WERI-Rb-1 (cell line): ENCODE measurements around the gene RNF130.
"Not testable (repeated sequence)": the region's sequence is repeated elsewhere in the genome, so short reads cannot be mapped to it uniquely, and the experiment has no call there.

Experiments used
- DNase-seq: peaks from one replicate; pipeline ENCODE4 v3.0.0-alpha.2; 2020
- H3K27ac ChIP-seq: fragments of 250-450 bp; sonication (Bioruptor Pico); 2 replicates; pipeline ENCODE4 v1.5.1; 2020; ENCODE audit warnings: mild to moderate bottlenecking, moderate library complexity
- H3K27me3 ChIP-seq: fragments of 250-450 bp; sonication (Bioruptor Pico); 2 replicates; pipeline ENCODE4 v1.5.1; 2021; ENCODE audit warnings: mild to moderate bottlenecking, low read depth, moderate library complexity; ENCODE audit not compliant: insufficient read depth, severe bottlenecking
- H3K36me3 ChIP-seq: fragments of 250-450 bp; sonication (Bioruptor Pico); 2 replicates; pipeline ENCODE4 v1.5.1; 2020; ENCODE audit warnings: mild to moderate bottlenecking, moderate library complexity
- H3K4me3 ChIP-seq: 2 replicates; pipeline ENCODE4 v1.5.1; 2011; ENCODE audit warnings: low read depth, mild to moderate bottlenecking, control low read depth, low read length
- H3K9me3 ChIP-seq: fragments of 250-450 bp; sonication (Bioruptor Pico); 2 replicates; pipeline ENCODE4 v1.5.1; 2021; ENCODE audit warnings: mild to moderate bottlenecking, moderate library complexity; ENCODE audit not compliant: severe bottlenecking
- CTCF ChIP-seq: IDR thresholded peaks from 2 replicates; pipeline ENCODE4 v1.5.1; 2011; ENCODE audit warnings: low read depth, mild to moderate bottlenecking, control low read depth, inconsistent platforms, low read length

The RNF130 gene

GRCh38 chr5:179963375-179963774, 108.2 kb downstream of the RNF130 start:
- Histone ChIP-seq H3K36me3 (peaks cover 5% of the 10 kb centered on the region; the same call in 1 of the 2 replicates), H3K27me3 (no peaks in the 10 kb centered on the region), H3K27ac (no peak overlapping the region), H3K9me3 (no peaks in the 10 kb centered on the region), H3K4me3 (no peak overlapping the region)
- no peak for TF ChIP-seq CTCF
- no peak for DNase-seq

- no peak for TF ChIP-seq CTCF
- Histone ChIP-seq H3K36me3 (peaks cover 5% of the 10 kb centered on the region; the same call in 1 of the 2 replicates), H3K27ac (no peak overlapping the region)
Measured at GRCh38 chr5:179960204-179960831, 111.2 kb downstream of the RNF130 start.

GRCh38 chr5:179959641-179960040, 111.9 kb downstream of the RNF130 start:
- no peak for DNase-seq
- Histone ChIP-seq H3K4me3 (no peak overlapping the region), H3K27ac (no peak overlapping the region), H3K9me3 (no peaks in the 10 kb centered on the region), H3K36me3 (peaks cover 7% of the 10 kb centered on the region; the same call in 1 of the 2 replicates), H3K27me3 (no peaks in the 10 kb centered on the region)
- no peak for TF ChIP-seq CTCF

More at GRCh38 chr5:179960204-179960831, 111.2 kb downstream of the RNF130 start:
- Histone ChIP-seq H3K9me3 (no peaks in the 10 kb centered on the region), H3K27me3 (no peaks in the 10 kb centered on the region), H3K4me3 (no peak overlapping the region)
- DNase-seq, result no peak

- H3K27ac ChIP-seq, DNase-seq, H3K27me3 ChIP-seq, H3K36me3 ChIP-seq, H3K9me3 ChIP-seq, H3K4me3 ChIP-seq: not testable (repeated sequence)
Measured at GRCh38 chr5:179959118-179959517, 112.4 kb downstream of the RNF130 start.

- Histone ChIP-seq H3K36me3 (peaks cover 2% of the 10 kb centered on the region; the same call in 1 of the 2 replicates), H3K9me3 (no peaks in the 10 kb centered on the region), H3K27ac (no peak overlapping the region), H3K27me3 (no peaks in the 10 kb centered on the region), H3K4me3 (no peak overlapping the region)
- TF ChIP-seq CTCF, result no peak
- DNase-seq, result no peak
Measured at GRCh38 chr5:179955630-179956029, 115.9 kb downstream of the RNF130 start.

GRCh38 chr5:179955062-179955461, 116.5 kb downstream of the RNF130 start:
- no peak for TF ChIP-seq CTCF
- H3K27ac ChIP-seq, result no peak overlapping the region

More at GRCh38 chr5:179955062-179955461, 116.5 kb downstream of the RNF130 start:
- no peaks in the 10 kb centered on the region for H3K27me3 ChIP-seq
- no peak for DNase-seq
- no peaks in the 10 kb centered on the region for H3K9me3 ChIP-seq
- no peak overlapping the region for H3K4me3 ChIP-seq
- H3K36me3 ChIP-seq, result peaks cover 2% of the 10 kb centered on the region; the same call in 1 of the 2 replicates
